Keratinocyte (primary cell): Measurements from ENCODE around the gene METTL25B. TPM values are rescaled to one million over a fixed set of nuclear protein-coding genes. Genes with fewer than 3 reads are reported as not detected.

Experiments used
- DNase-seq: peaks from one replicate; pipeline ENCODE4 v3.0.0-alpha.2; 2011; ENCODE audit warnings: low read depth, missing footprints, low spot score
- FAIRE-seq: peaks from 2 replicates; lab custom pipeline; 2011; peaks lifted over from hg19 to GRCh38; lab: Jason Lieb, UNC
- H2AFZ ChIP-seq: 2 replicates; pipeline ENCODE4 v1.6.0; 2012; ENCODE audit warnings: low read length, control low read depth, inconsistent platforms; ENCODE audit not compliant: control insufficient read depth
- H3K27ac ChIP-seq: 2 replicates; pipeline ENCODE4 v1.5.1; 2011; ENCODE audit warnings: low read length; ENCODE audit not compliant: control insufficient read depth, insufficient read depth
- H3K27me3 ChIP-seq: 3 replicates; pipeline ENCODE4 v1.6.0; 2011; ENCODE audit warnings: low read length; ENCODE audit not compliant: control insufficient read depth, insufficient read depth; ENCODE audit errors: extremely low read depth
- H3K36me3 ChIP-seq, 2 experiments: 2 replicates in 1 of 2; 3 replicates in 1 of 2; pipeline ENCODE4 v1.5.1; 2011; ENCODE audit warnings: low read length in 2 of 2, mild to moderate bottlenecking in 1 of 2; ENCODE audit not compliant: control insufficient read depth in 2 of 2, insufficient read depth in 2 of 2; ENCODE audit errors: extremely low read depth in 1 of 2
- H3K4me1 ChIP-seq: 3 replicates; pipeline ENCODE4 v1.5.1; 2011; ENCODE audit warnings: low read length; ENCODE audit not compliant: control insufficient read depth, insufficient read depth; ENCODE audit errors: extremely low read depth
- H3K4me2 ChIP-seq: 3 replicates; pipeline ENCODE4 v1.6.0; 2011; ENCODE audit warnings: low read depth, low read length; ENCODE audit not compliant: control insufficient read depth, insufficient read depth; ENCODE audit errors: extremely low read depth
- H3K4me3 ChIP-seq, 3 experiments: fragments of 200-600 bp in 1 of 3; sonication (generic) in 1 of 3; 2 replicates in 2 of 3; 3 replicates in 1 of 3; pipeline ENCODE4 v1.5.1; 2011 to 2016; ENCODE audit warnings: low read length in 3 of 3, mild to moderate bottlenecking in 3 of 3, control low read depth in 2 of 3, inconsistent platforms in 1 of 3, low read depth in 1 of 3, mixed read lengths in 1 of 3, mixed run types in 1 of 3, moderate library complexity in 1 of 3; ENCODE audit not compliant: control insufficient read depth in 2 of 3, insufficient read depth in 2 of 3; ENCODE audit errors: extremely low read depth in 1 of 3
- H3K79me2 ChIP-seq: 2 replicates; pipeline ENCODE4 v1.6.0; 2012; ENCODE audit warnings: low read length; ENCODE audit not compliant: control insufficient read depth, insufficient read depth
- H3K9ac ChIP-seq: 3 replicates; pipeline ENCODE4 v1.6.0; 2011; ENCODE audit warnings: low read length; ENCODE audit not compliant: control insufficient read depth, insufficient read depth; ENCODE audit errors: extremely low read depth
- H3K9me1 ChIP-seq: 3 replicates; pipeline ENCODE4 v1.6.0; 2011; ENCODE audit warnings: low read length; ENCODE audit not compliant: control insufficient read depth, insufficient read depth; ENCODE audit errors: extremely low read depth
- H3K9me3 ChIP-seq: 2 replicates; pipeline ENCODE4 v1.5.1; 2012; ENCODE audit warnings: low read depth, low read length; ENCODE audit not compliant: control insufficient read depth
- H4K20me1 ChIP-seq: 3 replicates; pipeline ENCODE4 v1.6.0; 2011; ENCODE audit warnings: low read length; ENCODE audit not compliant: control insufficient read depth, insufficient read depth; ENCODE audit errors: extremely low read depth
- EZH2 ChIP-seq: IDR thresholded peaks from one replicate; pipeline ENCODE4 v1.6.1; 2012; ENCODE audit warnings: inconsistent platforms, mild to moderate bottlenecking, low read length, moderate library complexity
- dilution Hi-C: fragments of 300-500 bp; cut with MboI; formaldehyde crosslinking; loops from one replicate; pipeline ENCODE4 v1.7.0; 2020; ENCODE audit warnings: low sequenced_read_pairs; ENCODE audit not compliant: extremely low pct_ligation_motif_present
- polyA plus RNA-seq, 5 experiments: library from polyadenylated mRNA; depleted of rRNA in 3 of 5; stranded (reverse) in 3 of 5; stranded (forward) in 1 of 5; unstranded in 1 of 5; fragments of >200 nt; gene quantifications; 1 replicate in 1 of 5; 2 replicates in 3 of 5; 3 replicates in 1 of 5; pipeline versions ENCODE4 v1.2.1 to v1.2.3, GENCODE V29; 2011 to 2012; ENCODE audit warnings: missing spikeins in 2 of 5, low read depth in 1 of 5, low replicate concordance in 1 of 5
- TF ChIP-seq, protein P1 (sequence below), 3 experiments: IDR thresholded peaks in 1 of 3; conservative IDR thresholded peaks in 1 of 3; optimal IDR thresholded peaks in 1 of 3; 2 replicates in 2 of 3; 3 replicates in 1 of 3; pipeline versions ENCODE3 to v1.5.1; 2011; ENCODE audit warnings: low read length in 3 of 3, mild to moderate bottlenecking in 3 of 3, moderate library complexity in 2 of 3, control low read depth in 1 of 3, inconsistent platforms in 1 of 3; ENCODE audit not compliant: insufficient read depth in 2 of 3; ENCODE audit errors: extremely low read depth in 1 of 3

METTL25B gene
- polyA plus RNA-seq, 1 donor (not counting 4 experiments of a cell fraction or from before 2014, with no cell fraction given), result 6.0 TPM

GRCh38 chr1:156775799-156776198, 47.5 kb downstream of the METTL25B start:
- H3K4me2 ChIP-seq, result no peak overlapping the region

GRCh38 chr1:156776942-156777341, 48.7 kb downstream of the METTL25B start:
- no peak overlapping the region for H2AFZ ChIP-seq
- dilution Hi-C loops, result no loop called here
- H3K27ac ChIP-seq, result no peak overlapping the region
- FAIRE-seq (no peak), DNase-seq (no peak)
- peaks cover 12% of the 10 kb centered on the region for H4K20me1 ChIP-seq
- TF ChIP-seq, protein P1, sequence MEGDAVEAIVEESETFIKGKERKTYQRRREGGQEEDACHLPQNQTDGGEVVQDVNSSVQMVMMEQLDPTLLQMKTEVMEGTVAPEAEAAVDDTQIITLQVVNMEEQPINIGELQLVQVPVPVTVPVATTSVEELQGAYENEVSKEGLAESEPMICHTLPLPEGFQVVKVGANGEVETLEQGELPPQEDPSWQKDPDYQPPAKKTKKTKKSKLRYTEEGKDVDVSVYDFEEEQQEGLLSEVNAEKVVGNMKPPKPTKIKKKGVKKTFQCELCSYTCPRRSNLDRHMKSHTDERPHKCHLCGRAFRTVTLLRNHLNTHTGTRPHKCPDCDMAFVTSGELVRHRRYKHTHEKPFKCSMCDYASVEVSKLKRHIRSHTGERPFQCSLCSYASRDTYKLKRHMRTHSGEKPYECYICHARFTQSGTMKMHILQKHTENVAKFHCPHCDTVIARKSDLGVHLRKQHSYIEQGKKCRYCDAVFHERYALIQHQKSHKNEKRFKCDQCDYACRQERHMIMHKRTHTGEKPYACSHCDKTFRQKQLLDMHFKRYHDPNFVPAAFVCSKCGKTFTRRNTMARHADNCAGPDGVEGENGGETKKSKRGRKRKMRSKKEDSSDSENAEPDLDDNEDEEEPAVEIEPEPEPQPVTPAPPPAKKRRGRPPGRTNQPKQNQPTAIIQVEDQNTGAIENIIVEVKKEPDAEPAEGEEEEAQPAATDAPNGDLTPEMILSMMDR (optimal IDR thresholded peaks at IDR 0.05 in 1 of 3, IDR thresholded peaks at IDR 0.05 in 1 of 3, conservative IDR thresholded peaks at IDR 0.05 in 1 of 3; ENCODE audit: extremely low read depth in 1 of 3, insufficient read depth in 2 of 3, low read length in 3 of 3), result no peak
- no peaks in the 10 kb centered on the region for H3K9me1 ChIP-seq
- no peak overlapping the region for H3K4me2 ChIP-seq
- no peak overlapping the region for H3K4me3 ChIP-seq
- H3K27me3 ChIP-seq, result no peaks in the 10 kb centered on the region
- no peaks in the 10 kb centered on the region for H3K9me3 ChIP-seq
- H3K36me3 ChIP-seq, result peaks cover 2 to 7% of the 10 kb centered on the region in 2 experiments
- H3K4me1 ChIP-seq, result peaks cover 5% of the 10 kb centered on the region
- H3K9ac ChIP-seq, result no peak overlapping the region
- peaks cover 77% of the 10 kb centered on the region for H3K79me2 ChIP-seq

More at GRCh38 chr1:156775799-156776198, 47.5 kb downstream of the METTL25B start:
- no peak for TF ChIP-seq EZH2
- TF ChIP-seq, protein P1 (optimal IDR thresholded peaks at IDR 0.05 in 1 of 3, IDR thresholded peaks at IDR 0.05 in 1 of 3, conservative IDR thresholded peaks at IDR 0.05 in 1 of 3; ENCODE audit: extremely low read depth in 1 of 3, insufficient read depth in 2 of 3, low read length in 3 of 3), result no peak
- Histone ChIP-seq H3K36me3 (peaks cover 4 to 8% of the 10 kb centered on the region in 2 experiments), H3K9ac (no peak overlapping the region), H3K9me3 (no peaks in the 10 kb centered on the region), H3K4me1 (peaks cover 5% of the 10 kb centered on the region), H3K9me1 (peaks cover 2% of the 10 kb centered on the region), H2AFZ (no peak overlapping the region), H3K27ac (no peak overlapping the region), H3K4me3 (no peak overlapping the region), H3K79me2 (peaks cover 82% of the 10 kb centered on the region), H3K27me3 (no peaks in the 10 kb centered on the region), H4K20me1 (peaks cover 10% of the 10 kb centered on the region)
- DNase-seq, result no peak
- FAIRE-seq, result no peak
- dilution Hi-C loops, result no loop called here
